ENCODE data around the gene FCRL1. TPM values are rescaled to one million over a fixed set of nuclear protein-coding genes. Genes with fewer than 3 reads are reported as not detected.

The FCRL1 gene
- total and polyA plus RNA-seq, 10 donors = 54.5 to 158 (median 89.7) TPM

DNA sequence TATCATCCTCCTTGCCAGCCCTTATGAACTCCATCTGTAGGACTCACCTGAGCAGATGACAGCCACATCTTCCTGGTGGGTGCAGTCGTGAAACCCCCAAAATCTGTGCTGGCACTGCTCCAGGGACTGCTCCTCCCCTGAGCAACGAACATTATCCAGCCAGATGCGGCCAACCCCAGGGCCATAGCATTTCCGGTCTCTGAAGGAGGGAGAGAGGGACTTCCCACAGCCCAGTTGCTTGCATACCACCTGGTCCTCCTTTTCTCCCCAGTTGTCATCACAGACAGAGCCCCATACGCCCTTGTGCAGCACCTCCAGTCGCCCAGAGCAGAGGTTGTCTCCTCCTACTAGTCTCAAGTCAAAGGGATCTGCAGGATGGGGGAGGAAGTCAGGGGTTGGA lies 13.2 kb upstream of the FCRL1 start:
- TF ChIP-seq POLR2A (IDR thresholded peaks at IDR 0.05) (no peak), POLR2AphosphoS5 (IDR thresholded peaks at IDR 0.05) (no peak), CTCF (IDR thresholded peaks at IDR 0.05 in 8 of 11, conservative IDR thresholded peaks at IDR 0.05 in 3 of 11) (no peak)
- Histone ChIP-seq H3K36me3 (no peaks in the 10 kb centered on the region), H3K4me1 (peaks cover 0 to 16% (median 10%) of the 10 kb centered on the region in 6 donors), H3K27ac (no peak overlapping the region), H3K4me3 (no peak overlapping the region), H3K27me3 (replicated peaks in 1 of 7) (peaks cover 0 to 4% (median 0%) of the 10 kb centered on the region in 7 donors), H3K9me3 (no peaks in the 10 kb centered on the region)
- WGBS, 5 donors = 73 to 86% (median 78%) methylated on average over 6 of the region's 6 CpGs
- intact Hi-C loops (cut with DNase I; ENCODE audit: low total_unique reads) = no loop called here
- DNase-seq = no peak

GRCh38 chr1:157831968-157832626 lies 12.2 kb upstream of the FCRL1 start:
- DNase-seq = no peak
- no peak overlapping the region for H3K4me3 ChIP-seq
- no peaks in the 10 kb centered on the region for H3K27me3 ChIP-seq (replicated peaks in 1 of 7)
- 39 to 74% (median 56%) methylated on average over 4 of the region's 4 CpGs for WGBS, 5 donors
- H3K4me1 ChIP-seq = peaks cover 0 to 16% (median 10%) of the 10 kb centered on the region in 6 donors
- H3K27ac ChIP-seq = no peak overlapping the region
- H3K36me3 ChIP-seq = no peaks in the 10 kb centered on the region
- TF ChIP-seq CTCF (IDR thresholded peaks at IDR 0.05 in 8 of 11, conservative IDR thresholded peaks at IDR 0.05 in 3 of 11) (no peak), POLR2AphosphoS5 (IDR thresholded peaks at IDR 0.05) (no peak), POLR2A (IDR thresholded peaks at IDR 0.05) (no peak)
- intact Hi-C loops (cut with DNase I; ENCODE audit: low total_unique reads) = no loop called here
- H3K9me3 ChIP-seq = no peaks in the 10 kb centered on the region

- H3K36me3 ChIP-seq = no peaks in the 10 kb centered on the region
- intact Hi-C loops (cut with DNase I; ENCODE audit: low total_unique reads) = no loop called here
- peaks cover 0 to 16% (median 10%) of the 10 kb centered on the region in 6 donors for H3K4me1 ChIP-seq
- H3K9me3 ChIP-seq = no peaks in the 10 kb centered on the region
- no peak for DNase-seq
- H3K27me3 ChIP-seq (replicated peaks in 1 of 7) = no peaks in the 10 kb centered on the region
- H3K27ac ChIP-seq = no peak overlapping the region
- TF ChIP-seq POLR2A (IDR thresholded peaks at IDR 0.05) (no peak), POLR2AphosphoS5 (IDR thresholded peaks at IDR 0.05) (no peak), CTCF (IDR thresholded peaks at IDR 0.05 in 8 of 11, conservative IDR thresholded peaks at IDR 0.05 in 3 of 11) (no peak)
- WGBS, 5 donors = 81 to 85% (median 84%) methylated on average over 2 of the region's 2 CpGs
- no peak overlapping the region for H3K4me3 ChIP-seq
Measured at GRCh38 chr1:157830887-157831286, 11.0 kb upstream of the FCRL1 start.

DNA sequence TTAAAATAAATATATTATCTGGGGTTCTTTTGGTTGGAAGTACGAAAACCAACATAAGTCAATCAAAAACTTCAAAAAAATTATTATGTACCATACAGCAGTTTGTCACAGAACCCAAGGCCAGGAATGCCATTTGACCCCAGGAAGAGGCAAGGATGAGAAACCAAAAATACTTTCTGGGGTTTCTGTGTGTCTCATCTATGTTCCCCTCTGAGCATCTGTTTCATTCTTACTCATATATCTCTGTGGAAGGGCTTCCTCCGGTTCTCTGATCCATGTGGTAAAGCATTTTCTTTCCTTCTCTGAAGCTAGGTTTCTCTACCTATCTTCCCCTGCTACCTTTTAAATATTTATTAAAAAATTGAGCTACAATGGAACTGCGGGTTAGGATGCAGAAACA lies 9.8 kb upstream of the FCRL1 start:
- Histone ChIP-seq H3K9me3 (no peaks in the 10 kb centered on the region), H3K27me3 (replicated peaks in 1 of 7) (no peaks in the 10 kb centered on the region), H3K27ac (no peak overlapping the region), H3K4me3 (no peak overlapping the region), H3K36me3 (no peaks in the 10 kb centered on the region), H3K4me1 (peaks cover 0 to 16% (median 10%) of the 10 kb centered on the region in 6 donors)
- intact Hi-C loops (cut with DNase I; ENCODE audit: low total_unique reads) = no loop called here
- no peak for DNase-seq
- WGBS, 5 donors = 67 to 82% (median 79%) methylated on average over 3 of the region's 3 CpGs
- TF ChIP-seq POLR2AphosphoS5 (IDR thresholded peaks at IDR 0.05) (no peak), POLR2A (IDR thresholded peaks at IDR 0.05) (no peak), CTCF (IDR thresholded peaks at IDR 0.05 in 8 of 11, conservative IDR thresholded peaks at IDR 0.05 in 3 of 11) (no peak)

Measured in spleen (tissue), 11 donors.